ENCODE measurements around the gene SLC43A1. TPM values are rescaled to one million over a fixed set of nuclear protein-coding genes. Genes with fewer than 3 reads are reported as not detected.
A peak's percentile ranks its signal among the peaks of the same experiment; 100 is the strongest.

The SLC43A1 gene
- polyA plus RNA-seq, 3 donors: 5.4 to 6.2 (median 5.8) TPM

DNA sequence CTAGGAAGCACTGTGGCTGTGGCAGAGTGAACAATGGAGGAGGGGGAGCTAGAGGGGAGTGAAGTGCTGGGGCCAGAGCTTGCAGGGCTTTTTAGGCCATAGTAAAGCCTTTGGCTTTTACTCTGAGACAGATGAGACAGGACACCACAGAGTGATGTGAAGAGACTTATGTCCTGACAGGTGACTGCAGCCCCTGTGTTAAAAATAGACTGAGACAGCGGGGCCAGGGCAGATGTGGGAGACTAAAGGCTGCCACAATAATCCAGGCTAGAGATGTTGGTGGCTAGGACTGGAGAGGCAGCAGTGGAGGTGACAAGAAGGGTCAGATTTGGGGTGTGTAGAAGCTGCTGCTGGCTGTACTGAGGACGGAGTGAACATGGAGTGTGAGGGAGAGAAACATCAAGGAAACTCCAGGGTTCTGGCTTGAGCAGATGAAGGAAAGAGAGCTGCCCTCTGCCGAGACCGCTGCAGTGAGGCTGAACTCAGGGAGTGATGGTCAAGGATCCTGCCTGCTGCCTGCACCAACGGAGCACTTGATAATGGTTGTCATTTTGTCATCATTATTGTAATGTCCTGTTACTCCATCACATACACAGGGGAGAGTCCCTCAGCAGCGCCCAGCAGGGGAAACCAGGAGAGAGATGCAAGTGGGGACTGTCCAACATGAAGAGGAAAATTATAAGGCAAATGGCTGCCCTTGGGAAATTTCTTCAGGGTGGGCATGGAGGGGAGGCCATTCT lies 27.4 kb downstream of the SLC43A1 start:
- Mint-ChIP-seq H3K4me1 (peaks cover 31% of the 10 kb centered on the region), H3K36me3 (peaks cover 35 to 40% of the 10 kb centered on the region in 2 donors), H3K9me3 (peaks cover 0 to 2% (median 0%) of the 10 kb centered on the region in 7 donors), H3K4me3 (no peak overlapping the region), H3K27ac (peak overlapping the region in 4 of 7 donors; percentile 13 to 75 (median 52)), H3K27me3 (ENCODE audit: low read depth in 3 of 3) (peaks cover 3 to 5% (median 4%) of the 10 kb centered on the region in 3 donors)
- Histone ChIP-seq H3K9ac (ENCODE audit: insufficient read depth, low read length, poor library complexity, severe bottlenecking) (no peak overlapping the region), H4K20me1 (ENCODE audit: insufficient read depth, low read length) (no peaks in the 10 kb centered on the region), H2AFZ (ENCODE audit: insufficient read depth, low read depth, low read length, poor library complexity, severe bottlenecking) (no peak overlapping the region), H3K27me3 (ENCODE audit: control insufficient read depth in 2 of 2, insufficient read depth in 2 of 2, low read length in 2 of 2) (no peaks in the 10 kb centered on the region), H3K27ac (ENCODE audit: low read depth in 1 of 2, low read length in 2 of 2) (no peak overlapping the region), H3K4me1 (ENCODE audit: control insufficient read depth in 1 of 2, insufficient read depth in 2 of 2, low read length in 2 of 2) (peaks cover 32 to 33% of the 10 kb centered on the region in 2 donors), H3K4me3 (replicated peaks in 1 of 3; ENCODE audit: low read depth in 2 of 3, low read length in 3 of 3) (no peak overlapping the region), H3K4me2 (replicated peaks; ENCODE audit: extremely low read depth, low read length, poor library complexity, severe bottlenecking) (no peak overlapping the region), H3K9me3 (replicated peaks in 1 of 2; ENCODE audit: control insufficient read depth in 1 of 2, insufficient read depth in 1 of 2, low read length in 2 of 2) (no peaks in the 10 kb centered on the region), H3K36me3 (replicated peaks in 1 of 2; ENCODE audit: control insufficient read depth in 1 of 2, insufficient read depth in 2 of 2, low read length in 2 of 2) (peaks cover 7 to 43% of the 10 kb centered on the region in 2 donors), H3K79me2 (ENCODE audit: insufficient read depth, low read length) (no peaks in the 10 kb centered on the region)
- 100% methylated on average over 2 of the region's 6 CpGs for WGBS (ENCODE audit: insufficient coverage)
- intact Hi-C loops (cut with micrococcal nuclease): no loop called here
- DNase-seq: no peak
- TF ChIP-seq, protein P1, sequence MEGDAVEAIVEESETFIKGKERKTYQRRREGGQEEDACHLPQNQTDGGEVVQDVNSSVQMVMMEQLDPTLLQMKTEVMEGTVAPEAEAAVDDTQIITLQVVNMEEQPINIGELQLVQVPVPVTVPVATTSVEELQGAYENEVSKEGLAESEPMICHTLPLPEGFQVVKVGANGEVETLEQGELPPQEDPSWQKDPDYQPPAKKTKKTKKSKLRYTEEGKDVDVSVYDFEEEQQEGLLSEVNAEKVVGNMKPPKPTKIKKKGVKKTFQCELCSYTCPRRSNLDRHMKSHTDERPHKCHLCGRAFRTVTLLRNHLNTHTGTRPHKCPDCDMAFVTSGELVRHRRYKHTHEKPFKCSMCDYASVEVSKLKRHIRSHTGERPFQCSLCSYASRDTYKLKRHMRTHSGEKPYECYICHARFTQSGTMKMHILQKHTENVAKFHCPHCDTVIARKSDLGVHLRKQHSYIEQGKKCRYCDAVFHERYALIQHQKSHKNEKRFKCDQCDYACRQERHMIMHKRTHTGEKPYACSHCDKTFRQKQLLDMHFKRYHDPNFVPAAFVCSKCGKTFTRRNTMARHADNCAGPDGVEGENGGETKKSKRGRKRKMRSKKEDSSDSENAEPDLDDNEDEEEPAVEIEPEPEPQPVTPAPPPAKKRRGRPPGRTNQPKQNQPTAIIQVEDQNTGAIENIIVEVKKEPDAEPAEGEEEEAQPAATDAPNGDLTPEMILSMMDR (IDR thresholded peaks at IDR 0.05): no peak

DNA sequence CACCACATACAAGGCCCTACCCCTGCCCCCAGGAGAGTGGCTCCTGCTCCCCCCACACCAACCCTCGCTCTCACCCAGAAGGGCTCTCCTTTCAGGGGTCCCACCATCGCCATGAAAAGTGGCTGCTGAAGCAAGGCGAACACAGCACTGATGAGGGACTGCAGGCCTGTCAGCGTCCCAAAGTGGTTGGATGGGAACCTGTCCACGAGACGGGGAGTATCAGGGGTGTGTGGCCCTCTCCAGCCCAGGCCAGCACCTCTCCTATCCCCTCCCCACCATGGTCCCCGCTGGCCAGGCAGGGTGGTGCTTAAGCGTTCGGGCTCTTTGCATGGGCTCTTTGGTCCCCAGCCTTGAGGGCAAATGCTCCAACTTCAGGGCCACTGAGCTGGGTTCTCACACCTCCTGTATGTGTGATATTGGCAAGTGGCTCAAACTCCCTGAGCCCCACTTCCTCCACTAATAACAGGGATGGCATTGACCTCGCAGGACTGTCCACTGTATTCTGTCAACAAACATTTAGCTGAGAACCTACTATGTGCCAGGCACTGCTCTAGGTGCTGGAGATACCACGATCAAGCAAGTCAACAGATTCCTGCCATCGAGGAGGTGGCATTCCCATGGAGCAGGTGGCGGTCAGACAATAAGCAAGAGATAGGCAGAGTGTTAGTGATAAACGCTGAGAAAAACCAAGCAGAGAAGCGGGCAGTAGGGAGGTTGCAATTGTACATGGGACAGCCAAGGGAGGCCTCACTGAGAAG lies 28.3 kb downstream of the SLC43A1 start:
- H3K9me3 ChIP-seq (replicated peaks in 1 of 2; ENCODE audit: control insufficient read depth in 1 of 2, insufficient read depth in 1 of 2, low read length in 2 of 2): no peaks in the 10 kb centered on the region
- H3K4me1 Mint-ChIP-seq: peaks cover 34% of the 10 kb centered on the region
- H3K4me3 Mint-ChIP-seq: no peak overlapping the region
- H3K27ac ChIP-seq (ENCODE audit: low read depth in 1 of 2, low read length in 2 of 2): no peak overlapping the region
- H3K27me3 ChIP-seq (ENCODE audit: control insufficient read depth in 2 of 2, insufficient read depth in 2 of 2, low read length in 2 of 2): peaks cover 2 to 7% of the 10 kb centered on the region in 2 donors
- H3K36me3 Mint-ChIP-seq: peaks cover 35 to 40% of the 10 kb centered on the region in 2 donors
- H3K9ac ChIP-seq (ENCODE audit: insufficient read depth, low read length, poor library complexity, severe bottlenecking): no peak overlapping the region
- DNase-seq: no peak
- peaks cover 7 to 43% of the 10 kb centered on the region in 2 donors for H3K36me3 ChIP-seq (replicated peaks in 1 of 2; ENCODE audit: control insufficient read depth in 1 of 2, insufficient read depth in 2 of 2, low read length in 2 of 2)
- no peak overlapping the region for H3K4me3 ChIP-seq (replicated peaks in 1 of 3; ENCODE audit: low read depth in 2 of 3, low read length in 3 of 3)
- no peak overlapping the region for H2AFZ ChIP-seq (ENCODE audit: insufficient read depth, low read depth, low read length, poor library complexity, severe bottlenecking)
- H3K27ac Mint-ChIP-seq: peak overlapping the region in 2 of 7 donors; percentile 13 to 75
- TF ChIP-seq, protein P1 (IDR thresholded peaks at IDR 0.05): no peak
- 95% methylated on average over 6 of the region's 15 CpGs for WGBS (ENCODE audit: insufficient coverage)
- peaks cover 0 to 3% (median 0%) of the 10 kb centered on the region in 7 donors for H3K9me3 Mint-ChIP-seq
- H3K79me2 ChIP-seq (ENCODE audit: insufficient read depth, low read length): no peaks in the 10 kb centered on the region
- intact Hi-C loops (cut with micrococcal nuclease): no loop called here
- H3K4me1 ChIP-seq (ENCODE audit: control insufficient read depth in 1 of 2, insufficient read depth in 2 of 2, low read length in 2 of 2): peaks cover 41 to 42% of the 10 kb centered on the region in 2 donors
- no peaks in the 10 kb centered on the region for H4K20me1 ChIP-seq (ENCODE audit: insufficient read depth, low read length)
- peaks cover 5 to 12% (median 6%) of the 10 kb centered on the region in 3 donors for H3K27me3 Mint-ChIP-seq (ENCODE audit: low read depth in 3 of 3)
- H3K4me2 ChIP-seq (replicated peaks; ENCODE audit: extremely low read depth, low read length, poor library complexity, severe bottlenecking): no peak overlapping the region
